GM23248 (cell line): Measurements from ENCODE around the gene AP3S1.

ENCODE experiments used
- EZH2 ChIP-seq: fragments of 200-600 bp; sonication (generic); IDR thresholded peaks from 2 replicates; pipeline ENCODE4 v1.6.1; 2018; ENCODE audit warnings: antibody characterized with exemption, mild to moderate bottlenecking; ENCODE audit not compliant: insufficient read depth, poor library complexity, severe bottlenecking
- EZH2phosphoT487 ChIP-seq: fragments of 200-600 bp; sonication (generic); IDR thresholded peaks from 2 replicates; pipeline ENCODE4 v1.6.1; 2018; ENCODE audit warnings: antibody characterized with exemption, moderate library complexity, mild to moderate bottlenecking, low read depth; ENCODE audit not compliant: insufficient read depth

DNA sequence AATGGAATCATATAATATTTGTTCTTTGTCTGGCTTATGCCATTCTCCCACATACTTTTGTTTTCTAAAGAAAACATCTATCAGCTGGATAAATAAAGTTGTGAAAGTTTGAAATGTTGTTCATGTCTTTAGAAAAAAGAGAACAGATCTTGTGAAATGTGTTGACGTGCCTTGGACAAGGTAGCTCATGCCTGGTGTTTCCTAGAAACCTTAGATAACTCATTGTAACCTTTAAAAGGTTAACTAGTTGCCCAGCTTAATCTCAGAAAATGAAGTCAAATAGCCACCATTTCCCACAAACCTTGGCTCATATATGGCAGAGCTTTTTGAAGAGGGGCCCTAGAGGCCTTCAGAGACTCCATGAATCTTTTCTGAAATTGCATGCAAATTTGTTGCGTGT, 40.6 kb upstream of the AP3S1 start:
- TF ChIP-seq EZH2 (no peak), EZH2phosphoT487 (no peak)
